Measurements from ENCODE around the gene EXTL2.
A peak's percentile ranks its signal among the peaks of the same experiment; 100 is the strongest.

The EXTL2 gene

GRCh38 chr1:100879422-100879821 lies 15.2 kb downstream of the EXTL2 start:
- TF ChIP-seq, protein P1, sequence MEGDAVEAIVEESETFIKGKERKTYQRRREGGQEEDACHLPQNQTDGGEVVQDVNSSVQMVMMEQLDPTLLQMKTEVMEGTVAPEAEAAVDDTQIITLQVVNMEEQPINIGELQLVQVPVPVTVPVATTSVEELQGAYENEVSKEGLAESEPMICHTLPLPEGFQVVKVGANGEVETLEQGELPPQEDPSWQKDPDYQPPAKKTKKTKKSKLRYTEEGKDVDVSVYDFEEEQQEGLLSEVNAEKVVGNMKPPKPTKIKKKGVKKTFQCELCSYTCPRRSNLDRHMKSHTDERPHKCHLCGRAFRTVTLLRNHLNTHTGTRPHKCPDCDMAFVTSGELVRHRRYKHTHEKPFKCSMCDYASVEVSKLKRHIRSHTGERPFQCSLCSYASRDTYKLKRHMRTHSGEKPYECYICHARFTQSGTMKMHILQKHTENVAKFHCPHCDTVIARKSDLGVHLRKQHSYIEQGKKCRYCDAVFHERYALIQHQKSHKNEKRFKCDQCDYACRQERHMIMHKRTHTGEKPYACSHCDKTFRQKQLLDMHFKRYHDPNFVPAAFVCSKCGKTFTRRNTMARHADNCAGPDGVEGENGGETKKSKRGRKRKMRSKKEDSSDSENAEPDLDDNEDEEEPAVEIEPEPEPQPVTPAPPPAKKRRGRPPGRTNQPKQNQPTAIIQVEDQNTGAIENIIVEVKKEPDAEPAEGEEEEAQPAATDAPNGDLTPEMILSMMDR (IDR thresholded peaks at IDR 0.05): no peak

- TF ChIP-seq, protein P1 (IDR thresholded peaks at IDR 0.05): no peak
These were observed 18.4 kb downstream of the EXTL2 start for GRCh38 chr1:100876291-100876690.

- TF ChIP-seq, protein P1 (IDR thresholded peaks at IDR 0.05): no peak
These were observed 19.4 kb downstream of the EXTL2 start for GRCh38 chr1:100875228-100875627.

DNA sequence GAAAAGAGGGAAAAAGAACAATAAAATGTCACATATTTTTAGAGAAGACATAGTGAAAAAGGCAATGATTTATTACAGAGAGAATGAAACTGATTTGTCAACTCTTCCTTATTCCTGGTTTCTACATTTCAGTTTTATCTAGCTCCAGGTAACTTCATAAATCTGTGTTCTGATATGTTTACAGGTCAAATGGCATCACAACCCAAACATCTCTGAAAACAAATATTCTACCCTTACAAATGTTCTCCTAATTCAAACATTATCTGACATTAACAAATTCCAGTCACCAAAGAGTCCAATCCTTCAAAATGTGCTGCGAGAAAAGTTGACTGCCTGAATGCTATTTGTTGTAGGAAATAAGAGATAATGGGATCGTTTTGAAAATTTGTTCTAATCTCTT lies 20.2 kb downstream of the EXTL2 start:
- TF ChIP-seq, protein P1 (IDR thresholded peaks at IDR 0.05): no peak

DNA sequence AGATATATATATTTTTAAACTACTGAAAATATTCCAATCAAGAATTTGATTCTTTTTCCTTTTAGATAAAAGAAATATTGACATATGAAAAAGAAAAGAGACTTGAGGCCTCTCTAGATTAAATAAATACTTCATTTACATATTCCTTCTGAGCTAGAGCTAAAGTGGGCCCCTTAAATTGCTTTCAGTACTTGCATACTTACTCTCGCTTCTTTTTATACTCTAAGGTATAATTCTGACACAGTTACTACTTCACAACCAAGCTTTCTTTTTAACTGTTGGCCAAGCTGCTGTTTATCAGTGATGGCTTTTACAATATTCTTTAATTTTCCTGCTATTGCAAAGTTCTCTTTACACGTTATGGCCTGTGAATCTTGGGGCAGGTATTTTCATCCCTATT lies 24.6 kb downstream of the EXTL2 start:
- TF ChIP-seq, protein P1 (IDR thresholded peaks at IDR 0.05): no peak

- TF ChIP-seq, protein P1 (IDR thresholded peaks at IDR 0.05): peak; percentile 72
These were observed 26.2 kb downstream of the EXTL2 start for GRCh38 chr1:100868364-100868995.

DNA sequence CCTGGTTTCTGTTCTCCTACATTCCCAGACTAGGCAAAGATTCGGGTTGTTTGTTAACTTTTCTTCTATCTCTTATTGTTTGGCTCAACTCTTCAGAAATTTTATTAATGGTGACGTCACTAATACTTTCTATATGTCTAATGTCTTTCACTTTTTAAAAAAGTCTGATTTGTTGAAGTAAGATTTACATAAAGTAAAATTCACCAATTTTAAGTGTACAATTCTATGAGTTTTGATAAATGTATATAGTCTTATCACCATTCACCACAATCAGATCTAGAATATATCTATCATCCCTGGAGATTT lies 27.8 kb downstream of the EXTL2 start:
- TF ChIP-seq, protein P1 (IDR thresholded peaks at IDR 0.05): no peak
